ENCODE results near the gene DPP4. TPM values are rescaled to one million over a fixed set of nuclear protein-coding genes. Genes with fewer than 3 reads are reported as not detected.

Gene DPP4
- total and polyA plus RNA-seq, 2 of the 13 experiments (the other 11 are each of a cell fraction or from before 2014, with no cell fraction given) = 39.4 to 109 TPM

- TF ChIP-seq ZBTB7B (CRISPR knock-in tag; IDR thresholded peaks at IDR 0.05) (0 out of 2 replicates have a peak, but pooled peaks have one; percentile 9), ZNF616 (CRISPR knock-in tag; IDR thresholded peaks at IDR 0.05; ENCODE audit: low read depth) (0 out of 2 replicates have a peak, but pooled peaks have one; percentile 1), ZNF644 (CRISPR knock-in tag; IDR thresholded peaks at IDR 0.05; ENCODE audit: low read depth) (no peak), ATF2 (CRISPR knock-in tag; IDR thresholded peaks at IDR 0.05) (0 out of 2 replicates have a peak, but pooled peaks have one; percentile 12), ZNF589 (CRISPR knock-in tag; conservative IDR thresholded peaks at IDR 0.05) (no peak), ZNF792 (CRISPR knock-in tag; IDR thresholded peaks at IDR 0.05) (0 out of 2 replicates have a peak, but pooled peaks have one; percentile 8), ZSCAN12 (CRISPR knock-in tag; IDR thresholded peaks at IDR 0.05) (no peak), EEA1 (CRISPR knock-in tag; IDR thresholded peaks at IDR 0.05; ENCODE audit: borderline replicate concordance) (no peak; the same call in 1 of the 2 replicates), CEBPG (CRISPR knock-in tag; IDR thresholded peaks at IDR 0.05) (no peak), ZNF292 (CRISPR knock-in tag; IDR thresholded peaks at IDR 0.05; ENCODE audit: borderline replicate concordance, low read depth) (peak; percentile 88), HMGXB4 (CRISPR knock-in tag; IDR thresholded peaks at IDR 0.05; ENCODE audit: borderline replicate concordance in 1 of 2, low read depth in 1 of 2) (peak; percentile 62 to 88; a peak in 2 of 4 replicates), PAX8 (CRISPR knock-in tag; IDR thresholded peaks at IDR 0.05; ENCODE audit: borderline replicate concordance) (no peak), ADNP (CRISPR knock-in tag; IDR thresholded peaks at IDR 0.05) (peak; percentile 84), IRX3 (CRISPR knock-in tag; IDR thresholded peaks at IDR 0.05; ENCODE audit: borderline replicate concordance, low read depth) (peak; percentile 35), NFKBIZ (CRISPR knock-in tag; IDR thresholded peaks at IDR 0.05) (no peak)
- TF ChIP-seq, protein P1, sequence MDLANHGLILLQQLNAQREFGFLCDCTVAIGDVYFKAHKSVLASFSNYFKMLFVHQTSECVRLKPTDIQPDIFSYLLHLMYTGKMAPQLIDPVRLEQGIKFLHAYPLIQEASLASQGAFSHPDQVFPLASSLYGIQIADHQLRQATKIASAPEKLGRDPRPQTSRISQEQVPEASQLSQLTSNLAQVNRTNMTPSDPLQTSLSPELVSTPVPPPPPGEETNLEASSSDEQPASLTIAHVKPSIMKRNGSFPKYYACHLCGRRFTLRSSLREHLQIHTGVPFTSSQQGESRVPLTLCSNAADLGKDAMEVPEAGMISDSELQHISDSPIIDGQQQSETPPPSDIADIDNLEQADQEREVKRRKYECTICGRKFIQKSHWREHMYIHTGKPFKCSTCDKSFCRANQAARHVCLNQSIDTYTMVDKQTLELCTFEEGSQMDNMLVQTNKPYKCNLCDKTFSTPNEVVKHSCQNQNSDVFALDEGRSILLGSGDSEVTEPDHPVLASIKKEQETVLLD (CRISPR knock-in tag; IDR thresholded peaks at IDR 0.05; ENCODE audit: low read depth) = 0 out of 2 replicates have a peak, but pooled peaks have one; percentile 17
- TF ChIP-seq, protein P2, sequence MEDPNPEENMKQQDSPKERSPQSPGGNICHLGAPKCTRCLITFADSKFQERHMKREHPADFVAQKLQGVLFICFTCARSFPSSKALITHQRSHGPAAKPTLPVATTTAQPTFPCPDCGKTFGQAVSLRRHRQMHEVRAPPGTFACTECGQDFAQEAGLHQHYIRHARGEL (CRISPR knock-in tag; IDR thresholded peaks at IDR 0.05) = no peak
- TF ChIP-seq, protein P3, sequence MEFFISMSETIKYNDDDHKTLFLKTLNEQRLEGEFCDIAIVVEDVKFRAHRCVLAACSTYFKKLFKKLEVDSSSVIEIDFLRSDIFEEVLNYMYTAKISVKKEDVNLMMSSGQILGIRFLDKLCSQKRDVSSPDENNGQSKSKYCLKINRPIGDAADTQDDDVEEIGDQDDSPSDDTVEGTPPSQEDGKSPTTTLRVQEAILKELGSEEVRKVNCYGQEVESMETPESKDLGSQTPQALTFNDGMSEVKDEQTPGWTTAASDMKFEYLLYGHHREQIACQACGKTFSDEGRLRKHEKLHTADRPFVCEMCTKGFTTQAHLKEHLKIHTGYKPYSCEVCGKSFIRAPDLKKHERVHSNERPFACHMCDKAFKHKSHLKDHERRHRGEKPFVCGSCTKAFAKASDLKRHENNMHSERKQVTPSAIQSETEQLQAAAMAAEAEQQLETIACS (CRISPR knock-in tag; IDR thresholded peaks at IDR 0.05) = peak; percentile 73
- TF ChIP-seq, protein P4, sequence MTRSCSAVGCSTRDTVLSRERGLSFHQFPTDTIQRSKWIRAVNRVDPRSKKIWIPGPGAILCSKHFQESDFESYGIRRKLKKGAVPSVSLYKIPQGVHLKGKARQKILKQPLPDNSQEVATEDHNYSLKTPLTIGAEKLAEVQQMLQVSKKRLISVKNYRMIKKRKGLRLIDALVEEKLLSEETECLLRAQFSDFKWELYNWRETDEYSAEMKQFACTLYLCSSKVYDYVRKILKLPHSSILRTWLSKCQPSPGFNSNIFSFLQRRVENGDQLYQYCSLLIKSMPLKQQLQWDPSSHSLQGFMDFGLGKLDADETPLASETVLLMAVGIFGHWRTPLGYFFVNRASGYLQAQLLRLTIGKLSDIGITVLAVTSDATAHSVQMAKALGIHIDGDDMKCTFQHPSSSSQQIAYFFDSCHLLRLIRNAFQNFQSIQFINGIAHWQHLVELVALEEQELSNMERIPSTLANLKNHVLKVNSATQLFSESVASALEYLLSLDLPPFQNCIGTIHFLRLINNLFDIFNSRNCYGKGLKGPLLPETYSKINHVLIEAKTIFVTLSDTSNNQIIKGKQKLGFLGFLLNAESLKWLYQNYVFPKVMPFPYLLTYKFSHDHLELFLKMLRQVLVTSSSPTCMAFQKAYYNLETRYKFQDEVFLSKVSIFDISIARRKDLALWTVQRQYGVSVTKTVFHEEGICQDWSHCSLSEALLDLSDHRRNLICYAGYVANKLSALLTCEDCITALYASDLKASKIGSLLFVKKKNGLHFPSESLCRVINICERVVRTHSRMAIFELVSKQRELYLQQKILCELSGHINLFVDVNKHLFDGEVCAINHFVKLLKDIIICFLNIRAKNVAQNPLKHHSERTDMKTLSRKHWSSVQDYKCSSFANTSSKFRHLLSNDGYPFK (CRISPR knock-in tag; IDR thresholded peaks at IDR 0.05; ENCODE audit: borderline replicate concordance) = peak; percentile 22; the same call in 1 of the 2 replicates
Measured at GRCh38 chr2:162073888-162074631, at the start of gene DPP4 (continued).
